ENCODE results near the gene MCF2L. TPM values are rescaled to one million over a fixed set of nuclear protein-coding genes. Genes with fewer than 3 reads are reported as not detected.

Gene MCF2L
- total RNA-seq, 4 donors from 2014 or later = 18.4 to 173 (median 57.6) TPM

GRCh38 chr13:113090415-113090770 lies 121.4 kb downstream of the MCF2L start:
- TF ChIP-seq CTCF (IDR thresholded peaks at IDR 0.05; ENCODE audit: low read depth) = no peak

- TF ChIP-seq CTCF (IDR thresholded peaks at IDR 0.05; ENCODE audit: low read depth) = no peak
Observed at GRCh38 chr13:113090806-113091205, 121.8 kb downstream of the MCF2L start.

- no peak for TF ChIP-seq CTCF (IDR thresholded peaks at IDR 0.05; ENCODE audit: low read depth)
Observed at GRCh38 chr13:113091211-113091771, 122.3 kb downstream of the MCF2L start.

DNA sequence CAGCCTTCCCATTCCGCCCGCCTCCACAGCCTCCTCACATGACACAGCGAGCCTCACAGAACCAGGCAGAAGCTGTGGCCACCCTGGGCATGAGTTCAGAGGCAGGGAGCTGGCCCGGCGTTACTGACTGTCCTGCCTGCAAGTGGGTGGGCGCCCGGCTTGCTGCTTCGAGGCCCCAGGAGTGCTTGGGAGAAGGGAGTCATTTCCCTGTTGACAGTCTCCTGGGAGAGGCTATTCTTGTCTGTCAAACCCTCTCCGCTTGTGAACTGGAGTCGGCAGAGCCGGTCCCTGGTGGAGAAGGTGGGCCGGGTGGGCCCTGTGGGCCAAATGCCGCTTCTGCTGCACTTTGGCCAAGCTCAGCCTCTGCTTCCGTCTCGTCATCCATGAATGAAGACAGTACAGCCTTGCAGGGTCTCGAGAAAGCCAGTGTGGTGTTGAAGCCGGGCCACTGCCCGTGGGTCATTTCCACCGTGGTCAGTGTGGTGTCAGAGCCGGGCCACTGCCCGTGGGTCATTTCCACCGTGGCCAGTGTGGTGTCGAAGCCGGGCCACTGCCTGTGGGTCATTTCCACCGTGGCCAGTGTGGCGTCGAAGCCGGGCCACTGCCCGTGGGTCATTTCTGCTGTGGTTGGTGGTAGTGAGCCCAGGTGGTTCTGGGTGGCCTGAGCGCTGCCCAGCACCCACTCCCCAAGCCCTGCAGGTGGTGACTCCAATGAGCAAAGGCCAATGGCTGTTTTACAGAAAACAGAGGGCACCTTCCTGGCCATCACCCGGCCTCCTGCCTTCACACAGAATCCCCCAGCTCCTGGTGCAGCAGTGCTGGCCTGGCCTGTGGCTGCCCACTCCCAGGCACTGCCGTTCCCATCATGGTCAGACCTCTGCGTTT lies 123.1 kb downstream of the MCF2L start:
- TF ChIP-seq CTCF (IDR thresholded peaks at IDR 0.05; ENCODE audit: low read depth) = no peak

GRCh38 chr13:113092776-113093579 lies 124.0 kb downstream of the MCF2L start:
- TF ChIP-seq CTCF (IDR thresholded peaks at IDR 0.05; ENCODE audit: low read depth) = no peak

DNA sequence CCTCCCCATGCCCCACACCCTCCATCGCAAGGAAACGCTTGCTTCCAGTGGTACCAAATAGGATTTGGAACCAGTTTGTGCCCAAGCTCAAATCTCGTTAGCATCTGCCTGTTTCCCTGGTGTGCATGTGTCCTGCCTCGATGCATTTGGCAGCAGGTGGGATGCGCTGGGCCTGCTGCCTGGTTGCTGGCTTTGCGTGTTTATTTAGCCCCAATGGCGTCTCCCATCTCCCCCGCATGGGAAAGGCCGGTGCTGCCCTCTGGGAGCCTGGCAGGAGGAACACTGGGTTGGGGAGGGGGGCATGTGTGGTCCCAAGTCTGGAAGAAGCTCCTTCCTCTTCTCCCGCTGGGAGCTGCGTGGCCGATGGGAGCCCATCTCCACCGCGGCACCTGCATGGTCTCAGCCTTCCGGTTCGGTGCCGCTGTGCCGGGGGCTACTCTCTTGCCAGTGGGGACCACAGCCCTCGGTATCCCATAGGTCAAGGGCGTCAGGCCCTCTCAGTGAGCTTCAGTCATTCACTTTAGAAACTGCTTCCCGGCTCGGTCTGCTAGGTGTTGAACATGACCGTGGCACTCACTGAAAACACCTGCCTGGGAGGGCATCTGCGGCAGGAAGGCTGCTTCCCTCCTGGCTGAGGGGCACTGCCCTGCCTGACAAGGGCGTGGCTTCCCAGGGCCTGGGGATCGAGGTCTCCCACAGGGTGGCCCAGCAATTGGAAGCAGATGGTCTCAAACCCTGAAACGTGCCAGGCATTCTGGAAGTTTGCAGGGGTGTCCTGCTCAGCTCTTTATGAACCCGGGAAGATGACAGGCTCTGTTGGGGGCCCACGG lies 124.8 kb downstream of the MCF2L start:
- no peak for TF ChIP-seq CTCF (IDR thresholded peaks at IDR 0.05; ENCODE audit: low read depth)
